AG09309 (cell line): Measurements from ENCODE around the gene PPP6R2.

Experiments
- DNase-seq: peaks from one replicate; pipeline ENCODE4 v3.0.0-alpha.2; 2010; ENCODE audit warnings: low read depth
- H3K4me3 ChIP-seq: 2 replicates; pipeline ENCODE4 v1.5.1; 2011; ENCODE audit warnings: mild to moderate bottlenecking, low read depth, low read length, moderate library complexity; ENCODE audit not compliant: control insufficient read depth
- CTCF ChIP-seq: IDR thresholded peaks from 2 replicates; pipeline ENCODE4 v1.5.1; 2011; ENCODE audit warnings: mild to moderate bottlenecking, low read depth, low read length, inconsistent platforms; ENCODE audit not compliant: insufficient read depth, control insufficient read depth; ENCODE audit errors: missing control alignments

The PPP6R2 gene

GRCh38 chr22:50417411-50418210, 74.5 kb downstream of the PPP6R2 start:
- no peak overlapping the region for H3K4me3 ChIP-seq
- no peak for TF ChIP-seq CTCF
- no peak for DNase-seq

GRCh38 chr22:50418624-50419023, 75.5 kb downstream of the PPP6R2 start:
- no peak overlapping the region for H3K4me3 ChIP-seq
- no peak for TF ChIP-seq CTCF
- DNase-seq = no peak

GRCh38 chr22:50419116-50419515, 76.0 kb downstream of the PPP6R2 start:
- H3K4me3 ChIP-seq = no peak overlapping the region
- no peak for DNase-seq
- no peak for TF ChIP-seq CTCF

- no peak for DNase-seq
- H3K4me3 ChIP-seq = no peak overlapping the region
- TF ChIP-seq CTCF = no peak
Measured at GRCh38 chr22:50420015-50420414, 76.9 kb downstream of the PPP6R2 start.

GRCh38 chr22:50420581-50420980, 77.5 kb downstream of the PPP6R2 start:
- TF ChIP-seq CTCF = no peak

GRCh38 chr22:50422046-50422445, 78.9 kb downstream of the PPP6R2 start:
- no peak for TF ChIP-seq CTCF
- no peak overlapping the region for H3K4me3 ChIP-seq
- DNase-seq = no peak

More at GRCh38 chr22:50420581-50420980, 77.5 kb downstream of the PPP6R2 start:
- H3K4me3 ChIP-seq = no peak overlapping the region
- no peak for DNase-seq
